ENCODE results near the gene ADGRG6.
"Not testable (repeated sequence)": the region's sequence is repeated elsewhere in the genome, so short reads cannot be mapped to it uniquely, and the experiment has no call there.

ADGRG6 gene

DNA sequence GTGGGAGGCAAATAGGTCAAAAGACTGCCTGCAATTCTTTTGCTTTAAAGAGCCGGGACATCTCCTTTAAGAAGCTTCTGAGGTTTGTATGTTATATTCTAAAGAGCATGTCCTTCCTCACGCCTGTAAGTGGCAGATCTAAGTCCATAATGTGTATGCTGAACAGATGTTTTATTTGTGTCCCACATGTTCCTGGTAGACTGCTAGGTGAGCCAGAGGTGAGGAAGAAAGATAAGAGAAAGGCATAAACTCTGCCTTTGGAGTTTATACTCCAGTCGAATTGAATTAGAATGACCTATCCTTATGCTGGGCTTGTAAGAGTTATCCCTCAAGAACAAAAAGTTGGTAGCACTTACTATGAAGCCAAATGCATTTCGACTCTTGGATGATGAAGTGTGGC is 27.2 kb upstream of the ADGRG6 start:
- Histone ChIP-seq H3K4me3 (ENCODE audit: insufficient read depth, low read depth, low read length, poor library complexity, severe bottlenecking) (no peak overlapping the region), H3K36me3 (ENCODE audit: control insufficient read depth, insufficient read depth, low read length) (no peaks in the 10 kb centered on the region), H3K4me1 (ENCODE audit: control insufficient read depth, insufficient read depth, low read length, poor library complexity, severe bottlenecking) (no peaks in the 10 kb centered on the region), H3K27ac (ENCODE audit: insufficient read depth, low read length, poor library complexity, severe bottlenecking) (no peak overlapping the region), H3K27me3 (replicated peaks; ENCODE audit: control insufficient read depth, insufficient read depth, low read length, poor library complexity, severe bottlenecking) (no peaks in the 10 kb centered on the region), H3K9me3 (ENCODE audit: control insufficient read depth, low read length) (no peaks in the 10 kb centered on the region)
- no peak for DNase-seq

DNA sequence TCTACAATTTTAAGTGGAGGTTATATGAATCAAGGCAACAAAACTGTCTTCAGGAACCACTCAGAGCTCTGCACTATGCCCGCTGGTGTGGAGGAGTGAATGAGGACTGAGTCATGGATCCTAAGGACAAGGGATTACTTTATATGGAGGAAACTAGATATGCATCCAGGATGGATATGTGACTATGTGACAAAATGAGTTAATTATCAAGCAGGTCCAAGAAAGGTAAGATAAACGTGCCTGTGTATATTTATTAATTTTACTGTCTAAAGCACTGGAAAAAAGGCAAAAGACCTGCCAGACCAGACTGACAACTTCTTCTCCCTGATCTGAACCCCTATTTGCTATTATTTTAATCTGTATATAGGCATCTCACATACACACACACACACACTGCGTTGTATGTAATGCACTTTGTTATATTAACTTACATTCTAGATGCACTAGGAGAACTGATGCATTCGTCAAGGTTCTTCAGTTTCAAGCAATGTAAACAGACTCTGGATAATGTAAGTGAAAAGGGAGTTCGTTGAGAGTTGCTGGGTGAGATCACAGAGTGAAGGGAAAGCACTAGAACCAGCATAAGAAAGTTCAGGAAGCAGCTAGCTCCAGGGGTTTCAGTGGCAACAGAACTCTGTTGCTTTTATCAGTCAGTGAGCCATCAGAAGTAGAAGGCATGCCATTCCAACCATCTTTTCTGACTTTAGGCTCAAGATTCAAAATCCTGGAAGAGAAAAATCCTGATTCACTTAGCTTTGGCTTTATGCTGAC is 26.4 kb upstream of the ADGRG6 start:
- H3K4me3 ChIP-seq (ENCODE audit: insufficient read depth, low read depth, low read length, poor library complexity, severe bottlenecking) = no peak overlapping the region
- DNase-seq = no peak
- H3K9me3 ChIP-seq (ENCODE audit: control insufficient read depth, low read length) = no peaks in the 10 kb centered on the region

DNA sequence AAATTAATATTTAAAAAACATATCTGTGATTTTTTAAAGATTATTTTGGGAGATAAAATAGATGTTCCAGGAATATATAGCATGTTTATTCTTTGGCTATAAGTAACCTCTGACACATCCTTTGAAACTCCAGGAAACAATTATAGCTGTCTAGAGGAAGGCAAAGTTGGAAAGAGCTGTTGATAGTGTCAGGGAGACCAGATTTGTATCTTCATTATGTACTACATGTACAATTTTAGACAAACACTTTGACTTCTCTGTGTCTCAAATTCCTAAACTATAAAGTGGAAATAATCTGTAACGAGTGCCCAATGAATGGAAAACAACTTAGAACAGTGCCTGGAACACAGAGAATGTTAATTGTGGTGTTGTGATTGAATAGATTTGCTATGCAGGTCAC is 25.6 kb upstream of the ADGRG6 start:
- no peaks in the 10 kb centered on the region for H3K36me3 ChIP-seq (ENCODE audit: control insufficient read depth, insufficient read depth, low read length)
- no peak overlapping the region for H3K27ac ChIP-seq (ENCODE audit: insufficient read depth, low read length, poor library complexity, severe bottlenecking)
- no peak for DNase-seq
- H3K4me1 ChIP-seq (ENCODE audit: control insufficient read depth, insufficient read depth, low read length, poor library complexity, severe bottlenecking) = no peaks in the 10 kb centered on the region
- no peaks in the 10 kb centered on the region for H3K9me3 ChIP-seq (ENCODE audit: control insufficient read depth, low read length)
- no peak overlapping the region for H3K4me3 ChIP-seq (ENCODE audit: insufficient read depth, low read depth, low read length, poor library complexity, severe bottlenecking)
- H3K27me3 ChIP-seq (replicated peaks; ENCODE audit: control insufficient read depth, insufficient read depth, low read length, poor library complexity, severe bottlenecking) = no peaks in the 10 kb centered on the region

More for the DNA sequence above, 26.4 kb upstream of the ADGRG6 start:
- H3K27me3 ChIP-seq (replicated peaks; ENCODE audit: control insufficient read depth, insufficient read depth, low read length, poor library complexity, severe bottlenecking) = no peaks in the 10 kb centered on the region
- no peaks in the 10 kb centered on the region for H3K4me1 ChIP-seq (ENCODE audit: control insufficient read depth, insufficient read depth, low read length, poor library complexity, severe bottlenecking)
- no peak overlapping the region for H3K27ac ChIP-seq (ENCODE audit: insufficient read depth, low read length, poor library complexity, severe bottlenecking)
- no peaks in the 10 kb centered on the region for H3K36me3 ChIP-seq (ENCODE audit: control insufficient read depth, insufficient read depth, low read length)

DNA sequence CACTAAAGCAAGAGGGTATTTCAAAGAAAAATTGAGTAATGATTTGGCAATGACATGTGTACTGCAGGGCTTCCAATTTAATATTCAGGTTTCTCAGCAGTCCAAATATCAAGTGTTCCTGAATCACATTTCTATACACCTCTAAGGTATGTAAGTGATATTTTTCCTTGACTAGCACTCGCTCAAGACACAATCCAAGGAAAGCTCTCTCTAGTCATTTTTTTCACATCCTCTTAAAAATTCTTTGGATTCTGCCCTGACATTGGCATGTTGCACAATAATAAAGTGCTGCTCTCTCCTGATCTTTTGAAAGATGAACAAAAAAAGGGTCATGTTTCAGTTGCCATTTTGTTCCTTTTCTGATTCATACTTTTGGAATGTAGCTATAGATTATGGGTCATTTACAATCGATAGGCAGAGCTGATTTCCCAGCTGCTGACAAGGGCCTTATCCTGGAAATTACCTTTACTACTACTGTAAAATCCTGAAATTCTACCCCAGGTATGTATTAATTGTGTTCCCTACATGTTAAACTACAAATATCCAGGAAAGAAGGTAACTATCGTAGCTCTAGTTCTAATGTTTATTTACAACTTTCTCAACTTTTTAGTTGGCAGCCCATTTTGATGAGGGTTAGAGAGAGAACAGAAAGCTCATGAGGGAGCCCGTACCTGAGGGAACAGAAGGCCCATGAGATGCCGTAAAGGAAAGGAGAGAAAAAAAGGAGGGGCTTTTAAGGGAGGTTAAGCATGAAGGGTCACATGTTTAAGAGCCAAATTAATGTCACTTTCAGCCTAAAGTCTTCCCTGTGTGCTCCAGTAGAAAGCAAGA is 22.2 kb upstream of the ADGRG6 start:
- H3K27me3 ChIP-seq (replicated peaks; ENCODE audit: control insufficient read depth, insufficient read depth, low read length, poor library complexity, severe bottlenecking) = no peaks in the 10 kb centered on the region
- DNase-seq = no peak
- no peaks in the 10 kb centered on the region for H3K4me1 ChIP-seq (ENCODE audit: control insufficient read depth, insufficient read depth, low read length, poor library complexity, severe bottlenecking)
- no peak overlapping the region for H3K4me3 ChIP-seq (ENCODE audit: insufficient read depth, low read depth, low read length, poor library complexity, severe bottlenecking)
- no peaks in the 10 kb centered on the region for H3K9me3 ChIP-seq (ENCODE audit: control insufficient read depth, low read length)
- H3K27ac ChIP-seq (ENCODE audit: insufficient read depth, low read length, poor library complexity, severe bottlenecking) = no peak overlapping the region
- no peaks in the 10 kb centered on the region for H3K36me3 ChIP-seq (ENCODE audit: control insufficient read depth, insufficient read depth, low read length)

DNA sequence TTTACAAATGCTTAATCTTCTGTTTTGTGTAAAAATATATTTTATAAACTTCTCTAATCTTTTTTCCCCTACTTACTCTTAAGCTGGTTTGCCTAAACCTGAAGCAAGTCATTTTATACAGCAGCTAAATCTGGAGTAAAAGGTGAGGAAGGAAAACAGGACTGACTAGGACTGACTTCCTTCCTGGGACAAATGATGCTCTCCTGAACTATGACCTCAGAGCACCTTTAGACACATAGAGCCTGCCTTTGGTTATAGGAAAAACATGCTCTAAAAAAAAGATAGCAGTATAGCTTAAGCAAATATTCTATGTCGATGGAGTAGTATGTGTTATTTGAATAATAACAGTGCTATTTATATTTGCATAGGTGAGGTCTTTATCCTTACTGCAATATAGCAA is 21.5 kb upstream of the ADGRG6 start:
- no peaks in the 10 kb centered on the region for H3K4me1 ChIP-seq (ENCODE audit: control insufficient read depth, insufficient read depth, low read length, poor library complexity, severe bottlenecking)
- no peak overlapping the region for H3K4me3 ChIP-seq (ENCODE audit: insufficient read depth, low read depth, low read length, poor library complexity, severe bottlenecking)

DNA sequence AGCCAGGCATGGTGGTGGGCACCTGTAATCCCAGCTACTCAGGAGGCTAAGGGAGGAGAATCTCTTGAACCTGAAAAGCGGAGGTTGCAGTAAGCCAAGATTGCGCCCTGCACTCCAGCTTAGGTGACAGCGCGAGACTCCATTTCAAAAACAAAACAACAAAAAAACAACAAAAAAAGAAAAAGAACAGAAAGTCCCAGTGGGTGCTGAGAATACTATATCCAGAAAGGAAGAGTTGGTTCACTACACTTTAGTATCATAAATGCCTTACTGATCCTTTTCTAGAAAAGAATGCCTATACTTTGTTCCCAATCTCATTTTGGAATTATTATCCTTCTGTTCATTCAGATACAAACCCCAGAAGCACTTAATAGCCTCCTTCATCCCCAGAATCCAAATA is 20.9 kb upstream of the ADGRG6 start:
- Histone ChIP-seq H3K36me3 (ENCODE audit: control insufficient read depth, insufficient read depth, low read length) (no peaks in the 10 kb centered on the region), H3K9me3 (ENCODE audit: control insufficient read depth, low read length) (no peaks in the 10 kb centered on the region), H3K4me1 (ENCODE audit: control insufficient read depth, insufficient read depth, low read length, poor library complexity, severe bottlenecking) (no peaks in the 10 kb centered on the region), H3K4me3 (ENCODE audit: insufficient read depth, low read depth, low read length, poor library complexity, severe bottlenecking) (no peak overlapping the region), H3K27me3 (replicated peaks; ENCODE audit: control insufficient read depth, insufficient read depth, low read length, poor library complexity, severe bottlenecking) (no peaks in the 10 kb centered on the region), H3K27ac (ENCODE audit: insufficient read depth, low read length, poor library complexity, severe bottlenecking) (no peak overlapping the region)
- no peak for DNase-seq

More for the DNA sequence above, 21.5 kb upstream of the ADGRG6 start:
- H3K9me3 ChIP-seq (ENCODE audit: control insufficient read depth, low read length) = no peaks in the 10 kb centered on the region
- no peaks in the 10 kb centered on the region for H3K27me3 ChIP-seq (replicated peaks; ENCODE audit: control insufficient read depth, insufficient read depth, low read length, poor library complexity, severe bottlenecking)
- no peak for DNase-seq
- H3K27ac ChIP-seq (ENCODE audit: insufficient read depth, low read length, poor library complexity, severe bottlenecking) = no peak overlapping the region
- H3K36me3 ChIP-seq (ENCODE audit: control insufficient read depth, insufficient read depth, low read length) = no peaks in the 10 kb centered on the region

DNA sequence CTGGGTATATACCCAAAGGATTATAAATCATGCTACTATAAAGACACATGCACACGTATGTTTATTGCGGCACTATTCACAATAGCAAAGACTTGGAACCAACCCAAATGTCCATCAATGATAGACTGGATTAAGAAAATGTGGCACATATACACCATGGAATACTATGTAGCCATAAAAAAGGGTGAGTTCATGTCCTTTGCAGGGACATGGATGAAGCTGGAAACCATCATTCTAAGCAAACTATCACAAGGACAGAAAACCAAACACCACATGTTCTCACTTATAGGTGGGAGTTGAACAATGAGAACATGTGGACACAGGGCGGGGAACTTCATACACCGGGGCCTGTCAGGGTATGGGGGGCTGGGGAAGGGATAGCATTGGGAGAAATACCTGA is 18.7 kb upstream of the ADGRG6 start:
- not testable (repeated sequence) for H3K4me1 ChIP-seq (ENCODE audit: control insufficient read depth, insufficient read depth, low read length, poor library complexity, severe bottlenecking); H3K4me3 ChIP-seq (ENCODE audit: insufficient read depth, low read depth, low read length, poor library complexity, severe bottlenecking); H3K36me3 ChIP-seq (ENCODE audit: control insufficient read depth, insufficient read depth, low read length); H3K27ac ChIP-seq (ENCODE audit: insufficient read depth, low read length, poor library complexity, severe bottlenecking); DNase-seq; H3K27me3 ChIP-seq (replicated peaks; ENCODE audit: control insufficient read depth, insufficient read depth, low read length, poor library complexity, severe bottlenecking); H3K9me3 ChIP-seq (ENCODE audit: control insufficient read depth, low read length)

DNA sequence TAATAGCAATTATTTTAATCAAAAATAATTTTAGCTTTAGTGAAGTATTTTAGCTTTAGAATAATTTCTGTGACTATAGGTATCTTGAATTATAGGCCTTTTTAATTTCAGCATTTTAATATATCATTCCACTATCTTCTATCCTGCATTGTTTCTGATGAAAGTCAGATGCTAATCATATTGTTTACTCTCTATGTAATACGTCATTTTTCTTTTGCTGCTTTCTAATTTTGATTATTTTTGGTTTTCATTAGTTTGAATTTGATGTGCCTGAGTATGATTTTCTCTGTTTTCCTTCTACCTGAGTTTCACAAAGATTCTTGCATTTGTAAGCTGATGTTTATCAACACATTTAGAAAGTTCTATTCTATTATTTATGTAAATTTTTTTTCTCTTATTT is 17.4 kb upstream of the ADGRG6 start:
- Histone ChIP-seq H3K9me3 (ENCODE audit: control insufficient read depth, low read length) (no peaks in the 10 kb centered on the region), H3K36me3 (ENCODE audit: control insufficient read depth, insufficient read depth, low read length) (no peaks in the 10 kb centered on the region), H3K27me3 (replicated peaks; ENCODE audit: control insufficient read depth, insufficient read depth, low read length, poor library complexity, severe bottlenecking) (no peaks in the 10 kb centered on the region), H3K4me1 (ENCODE audit: control insufficient read depth, insufficient read depth, low read length, poor library complexity, severe bottlenecking) (no peaks in the 10 kb centered on the region), H3K27ac (ENCODE audit: insufficient read depth, low read length, poor library complexity, severe bottlenecking) (no peak overlapping the region), H3K4me3 (ENCODE audit: insufficient read depth, low read depth, low read length, poor library complexity, severe bottlenecking) (no peak overlapping the region)
- DNase-seq = no peak

DNA sequence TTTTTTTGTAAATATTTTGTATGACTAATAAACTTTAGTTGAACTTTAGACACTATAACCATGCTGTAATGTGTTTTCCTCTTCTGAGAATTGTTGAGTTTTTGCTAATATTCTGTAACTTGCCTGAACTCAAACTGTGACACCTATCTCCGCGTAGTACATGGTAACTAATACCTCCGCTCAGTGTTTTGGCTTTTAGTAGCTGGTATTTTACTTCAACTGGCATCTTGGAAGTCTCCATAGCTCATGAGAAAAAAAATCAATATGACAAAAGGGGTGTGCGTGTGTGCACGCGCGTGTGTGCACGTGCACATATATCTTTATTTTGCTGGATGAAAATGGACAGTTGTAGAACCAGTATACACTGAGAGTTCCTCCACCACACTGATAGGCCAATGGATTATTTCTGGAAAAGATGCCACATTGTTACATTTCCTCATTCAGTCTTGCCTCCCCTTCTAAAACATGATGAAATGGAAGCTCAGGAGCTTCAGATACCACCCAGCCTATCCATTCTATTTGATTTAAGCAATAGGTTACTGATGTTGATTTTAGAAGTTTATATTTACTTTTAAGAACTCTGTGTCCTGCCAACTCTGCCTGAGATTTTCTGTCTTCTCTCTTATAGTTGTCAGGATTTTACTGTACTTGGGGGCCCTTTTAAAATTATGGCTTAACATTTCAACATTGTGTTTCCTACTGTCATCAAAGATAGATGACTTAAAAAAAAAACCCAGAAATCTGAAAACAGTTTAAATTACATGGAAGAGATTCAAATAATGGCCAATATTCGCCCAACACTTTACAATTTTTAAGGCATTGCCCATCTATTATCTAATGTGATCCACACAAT is 16.3 kb upstream of the ADGRG6 start:
- DNase-seq = no peak
- H3K27ac ChIP-seq (ENCODE audit: insufficient read depth, low read length, poor library complexity, severe bottlenecking) = no peak overlapping the region
- H3K36me3 ChIP-seq (ENCODE audit: control insufficient read depth, insufficient read depth, low read length) = no peaks in the 10 kb centered on the region
- no peaks in the 10 kb centered on the region for H3K4me1 ChIP-seq (ENCODE audit: control insufficient read depth, insufficient read depth, low read length, poor library complexity, severe bottlenecking)
- no peaks in the 10 kb centered on the region for H3K27me3 ChIP-seq (replicated peaks; ENCODE audit: control insufficient read depth, insufficient read depth, low read length, poor library complexity, severe bottlenecking)
- H3K9me3 ChIP-seq (ENCODE audit: control insufficient read depth, low read length) = no peaks in the 10 kb centered on the region
- no peak overlapping the region for H3K4me3 ChIP-seq (ENCODE audit: insufficient read depth, low read depth, low read length, poor library complexity, severe bottlenecking)

DNA sequence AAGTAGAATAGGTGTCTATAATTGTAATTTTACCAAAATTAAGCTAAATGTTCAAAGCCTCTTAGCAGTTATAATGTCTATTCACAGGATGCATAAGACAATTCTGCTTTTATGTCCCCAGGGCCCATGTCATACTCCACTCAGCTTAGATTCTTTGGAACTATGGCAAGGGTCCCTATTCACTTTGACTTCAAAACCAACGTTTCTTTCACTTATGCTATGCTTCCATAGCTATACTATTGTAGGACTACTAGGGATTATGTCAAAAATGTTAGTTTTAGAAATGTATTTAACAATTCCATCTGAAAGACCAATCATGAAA is 15.8 kb upstream of the ADGRG6 start:
- no peaks in the 10 kb centered on the region for H3K9me3 ChIP-seq (ENCODE audit: control insufficient read depth, low read length)
- H3K4me3 ChIP-seq (ENCODE audit: insufficient read depth, low read depth, low read length, poor library complexity, severe bottlenecking) = no peak overlapping the region
- H3K27ac ChIP-seq (ENCODE audit: insufficient read depth, low read length, poor library complexity, severe bottlenecking) = no peak overlapping the region
- no peaks in the 10 kb centered on the region for H3K27me3 ChIP-seq (replicated peaks; ENCODE audit: control insufficient read depth, insufficient read depth, low read length, poor library complexity, severe bottlenecking)
- DNase-seq = no peak
- no peaks in the 10 kb centered on the region for H3K36me3 ChIP-seq (ENCODE audit: control insufficient read depth, insufficient read depth, low read length)
- no peaks in the 10 kb centered on the region for H3K4me1 ChIP-seq (ENCODE audit: control insufficient read depth, insufficient read depth, low read length, poor library complexity, severe bottlenecking)

Data from effector memory CD4-positive, alpha-beta T cell (primary cell).